Activated CD4-positive, alpha-beta memory T cell treated with anti-CD3 and anti-CD28 coated beads, Interleukin-2, amount 10 ng/mL, durations not matched to agents 7 days and 5 days (primary cell): ENCODE measurements around the gene KLHL28. TPM values are rescaled to one million over a fixed set of nuclear protein-coding genes. Genes with fewer than 3 reads are reported as not detected.
"Not testable (repeated sequence)": the region's sequence is repeated elsewhere in the genome, so short reads cannot be mapped to it uniquely, and the experiment has no call there.

Experiments used
- CTCF ChIA-PET: fragments of 350-600 bp; sonication (Branson Sonifier 250); formaldehyde crosslinking; loops from one replicate; lab custom pipeline; 2021; ENCODE audit warnings: antibody characterized with exemption, inconsistent platforms; lab: Charles Lee
- POLR2A ChIA-PET: fragments of 350-600 bp; sonication (Branson Sonifier 250); formaldehyde crosslinking; loops from one replicate; lab custom pipeline; 2021; ENCODE audit warnings: antibody characterized with exemption; lab: Charles Lee
- DNase-seq: peaks from one replicate; pipeline ENCODE4 v3.0.0-alpha.2; 2020
- H3K27ac Mint-ChIP-seq: one replicate; pipeline ENCODE4 v1.8.0; 2021; ENCODE audit warnings: mild to moderate bottlenecking, mixed read lengths
- H3K27me3 Mint-ChIP-seq: one replicate; pipeline ENCODE4 v1.8.0; 2021; ENCODE audit warnings: mixed read lengths
- H3K36me3 Mint-ChIP-seq: one replicate; pipeline ENCODE4 v1.8.0; 2021; ENCODE audit warnings: low read depth, mixed read lengths
- H3K4me1 Mint-ChIP-seq: one replicate; pipeline ENCODE4 v1.8.0; 2021; ENCODE audit warnings: mixed read lengths
- H3K4me3 Mint-ChIP-seq: one replicate; pipeline ENCODE4 v1.8.0; 2021; ENCODE audit warnings: mild to moderate bottlenecking, mixed read lengths
- H3K9me3 Mint-ChIP-seq: one replicate; pipeline ENCODE4 v1.8.0; 2021; ENCODE audit warnings: mixed read lengths
- total RNA-seq, 2 experiments: library from RNA; stranded (reverse); gene quantifications; one replicate each; pipeline ENCODE4 v1.2.3, GENCODE V29; 2021

Gene KLHL28
- total RNA-seq, 2 experiments from 2014 or later: 19.1 to 19.8 TPM

DNA sequence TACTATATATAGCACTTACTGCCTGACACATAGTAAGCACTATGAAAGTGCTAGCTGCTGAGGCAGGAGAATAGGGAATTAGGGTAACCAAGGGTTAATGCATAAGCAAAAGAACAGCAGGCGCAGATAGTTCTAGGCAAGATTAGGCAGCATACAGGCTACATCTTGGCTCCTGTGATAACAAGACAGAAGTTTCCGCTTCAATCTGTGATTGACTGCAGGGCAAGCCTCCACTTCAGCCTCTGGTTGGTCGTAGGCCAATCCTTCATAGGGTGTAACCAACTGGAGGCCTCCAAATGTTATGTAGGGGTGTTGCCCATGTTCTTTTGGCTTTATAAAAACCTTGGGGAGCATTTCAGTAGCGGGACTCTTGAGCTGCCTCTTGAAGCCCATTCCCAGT lies 46.9 kb downstream of the KLHL28 start:
- Mint-ChIP-seq H3K27me3 (peaks cover 22% of the 10 kb centered on the region), H3K9me3 (peaks cover 5% of the 10 kb centered on the region), H3K27ac (no peak overlapping the region), H3K36me3 (peaks cover 3% of the 10 kb centered on the region), H3K4me3 (no peak overlapping the region), H3K4me1 (peaks cover 2% of the 10 kb centered on the region)
- POLR2A ChIA-PET: interaction anchor here (0.8 kb wide), 1 partner anchor 191 kb away, joined by 3 read pairs; no protein-coding TSS in a partner anchor
- DNase-seq: no peak
- CTCF ChIA-PET: interaction anchor here (1.2 kb wide), 1 partner anchor 214 kb away, joined by 3 read pairs; no protein-coding TSS in a partner anchor

- H3K27ac Mint-ChIP-seq: no peak overlapping the region
- peaks cover 24% of the 10 kb centered on the region for H3K27me3 Mint-ChIP-seq
- no peak for DNase-seq
- no peak overlapping the region for H3K4me3 Mint-ChIP-seq
- H3K9me3 Mint-ChIP-seq: peaks cover 5% of the 10 kb centered on the region
- CTCF ChIA-PET: no interaction called here
- H3K36me3 Mint-ChIP-seq: peaks cover 3% of the 10 kb centered on the region
- POLR2A ChIA-PET: interaction anchor here (0.9 to 1.8 kb wide), 3 partner anchors 49 to 223 kb away, joined by 3 to 8 read pairs (median 3); partner anchors contain the start of gene KLHL28
- peaks cover 2% of the 10 kb centered on the region for H3K4me1 Mint-ChIP-seq
Observed at GRCh38 chr14:44912041-44912869, 49.5 kb downstream of the KLHL28 start.

- H3K27ac Mint-ChIP-seq: no peak overlapping the region
- no peak overlapping the region for H3K4me3 Mint-ChIP-seq
- DNase-seq: no peak
- peaks cover 2% of the 10 kb centered on the region for H3K4me1 Mint-ChIP-seq
- H3K36me3 Mint-ChIP-seq: peaks cover 3% of the 10 kb centered on the region
- peaks cover 24% of the 10 kb centered on the region for H3K27me3 Mint-ChIP-seq
- ChIA-PET POLR2A (no interaction called here), CTCF (no interaction called here)
- peaks cover 5% of the 10 kb centered on the region for H3K9me3 Mint-ChIP-seq
Observed at GRCh38 chr14:44910821-44911220, 50.9 kb downstream of the KLHL28 start.

- H3K4me1 Mint-ChIP-seq: peaks cover 15% of the 10 kb centered on the region
- no peaks in the 10 kb centered on the region for H3K9me3 Mint-ChIP-seq
- no peak overlapping the region for H3K4me3 Mint-ChIP-seq
- ChIA-PET CTCF (no interaction called here), POLR2A (interaction anchor here (0.6 kb wide), 1 partner anchor 367 kb away, joined by 3 read pairs; no protein-coding TSS in a partner anchor)
- H3K36me3 Mint-ChIP-seq: no peaks in the 10 kb centered on the region
- no peaks in the 10 kb centered on the region for H3K27me3 Mint-ChIP-seq
- no peak for DNase-seq
- no peak overlapping the region for H3K27ac Mint-ChIP-seq
Observed at GRCh38 chr14:44901696-44902095, 60.1 kb downstream of the KLHL28 start.

DNA sequence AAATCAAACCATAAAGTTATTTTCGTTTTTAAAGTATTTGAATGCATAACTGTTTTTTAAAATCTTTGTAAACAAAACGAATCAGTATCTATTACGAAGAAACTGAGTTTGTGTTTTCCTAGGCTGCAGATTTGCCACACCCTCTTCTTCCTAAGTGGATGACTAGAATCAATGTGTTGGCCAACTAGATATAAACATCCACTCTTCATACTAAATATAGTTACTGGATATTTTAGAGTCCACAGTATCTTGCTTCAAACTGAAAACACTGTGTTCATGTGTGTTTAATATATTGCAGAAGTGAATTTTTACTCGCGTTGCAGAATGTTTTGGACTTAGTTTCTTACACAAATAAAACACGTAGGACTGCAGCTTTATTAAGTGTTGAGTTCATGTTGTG lies 63.2 kb downstream of the KLHL28 start:
- Mint-ChIP-seq H3K27ac (no peak overlapping the region), H3K4me3 (peak overlapping the region; percentile 70), H3K36me3 (peaks cover 6% of the 10 kb centered on the region), H3K27me3 (no peaks in the 10 kb centered on the region), H3K9me3 (peaks cover 4% of the 10 kb centered on the region), H3K4me1 (peaks cover 20% of the 10 kb centered on the region)
- ChIA-PET POLR2A (interaction anchor here (2.8 kb wide), 2 partner anchors 63 to 236 kb away, joined by 15 to 38 read pairs; partner anchors contain the start of genes FANCM, FKBP3, KLHL28 and TOGARAM1), CTCF (no interaction called here)
- no peak for DNase-seq

DNA sequence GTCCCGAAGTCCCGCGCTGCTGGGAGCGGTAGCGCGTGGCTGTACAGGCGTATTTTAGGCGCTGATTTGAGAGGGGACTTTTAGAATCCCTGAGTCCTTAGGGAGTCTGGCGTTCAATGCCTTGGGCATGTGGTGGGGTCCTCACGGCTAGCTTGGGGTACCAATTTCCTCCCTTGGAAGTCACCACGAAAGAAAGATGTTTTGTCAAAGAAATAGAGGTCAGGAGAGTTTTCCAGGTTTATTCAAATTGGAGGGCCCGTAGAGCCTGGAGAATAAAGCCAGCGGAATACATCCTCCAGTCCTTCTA lies 63.9 kb downstream of the KLHL28 start:
- ChIA-PET CTCF (no interaction called here), POLR2A (interaction anchor here (1.2 to 2.8 kb wide), 3 partner anchors 64 to 356 kb away, joined by 5 to 38 read pairs (median 15); partner anchors contain the start of genes FANCM, FKBP3, KLHL28 and MIS18BP1)
- Mint-ChIP-seq H3K4me1 (peaks cover 20% of the 10 kb centered on the region), H3K4me3 (peak overlapping the region; percentile 70), H3K36me3 (peaks cover 6% of the 10 kb centered on the region), H3K27ac (no peak overlapping the region), H3K27me3 (no peaks in the 10 kb centered on the region), H3K9me3 (peaks cover 6% of the 10 kb centered on the region)
- no peak for DNase-seq

DNA sequence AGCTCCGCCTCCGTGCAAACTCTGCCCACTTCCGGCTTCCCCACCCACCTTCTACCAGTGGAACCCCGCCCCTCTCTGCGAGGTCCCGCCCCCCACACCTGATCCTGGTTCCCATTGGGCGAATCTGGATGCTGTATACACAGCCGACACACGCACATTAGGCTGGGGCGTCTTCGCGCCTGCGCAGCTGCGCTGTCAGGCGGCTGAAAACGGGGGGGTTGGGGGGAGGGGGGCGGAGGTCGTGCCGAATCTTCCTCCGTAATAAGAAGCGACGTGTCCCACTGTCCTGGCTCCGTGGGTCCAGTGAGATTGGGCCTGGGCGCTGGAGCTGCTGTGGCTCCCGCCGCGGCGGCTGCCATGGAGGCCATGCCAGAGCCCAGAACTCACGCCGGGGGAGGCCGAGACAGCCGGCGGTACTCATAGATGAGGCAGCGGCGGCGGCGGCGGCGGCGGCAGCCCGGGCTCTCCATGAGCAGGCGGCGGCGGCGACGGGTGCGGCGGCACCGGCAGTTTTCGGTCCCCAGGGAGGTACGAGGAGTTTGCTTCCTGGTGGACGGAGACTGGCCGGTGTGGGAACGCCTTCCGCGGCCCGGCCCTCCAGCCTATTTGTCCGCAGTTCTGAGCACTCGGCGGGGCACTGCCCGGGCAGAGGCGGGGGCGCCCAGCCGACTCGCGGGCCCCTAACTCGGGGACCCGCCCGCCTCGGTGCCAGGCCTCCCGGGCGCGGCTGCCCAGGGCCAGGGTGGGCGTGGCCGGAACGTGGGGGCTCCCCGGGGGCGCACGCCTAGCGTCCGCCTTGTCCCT lies 64.5 kb downstream of the KLHL28 start:
- DNase-seq: peak; percentile 98
- Mint-ChIP-seq H3K27me3 (no peaks in the 10 kb centered on the region), H3K4me3 (peak overlapping the region; percentile 89), H3K9me3 (peaks cover 10% of the 10 kb centered on the region), H3K4me1 (peaks cover 20% of the 10 kb centered on the region), H3K36me3 (peaks cover 6% of the 10 kb centered on the region), H3K27ac (peak overlapping the region; percentile 85)
- CTCF ChIA-PET: interaction anchor here (0.9 kb wide), 1 partner anchor 371 kb away, joined by 5 read pairs; no protein-coding TSS in a partner anchor
- POLR2A ChIA-PET: interaction anchor here (1.2 to 2.8 kb wide), 5 partner anchors 64 to 356 kb away, joined by 4 to 38 read pairs (median 6); partner anchors contain the start of genes FANCM, FKBP3, KLHL28 and MIS18BP1

DNA sequence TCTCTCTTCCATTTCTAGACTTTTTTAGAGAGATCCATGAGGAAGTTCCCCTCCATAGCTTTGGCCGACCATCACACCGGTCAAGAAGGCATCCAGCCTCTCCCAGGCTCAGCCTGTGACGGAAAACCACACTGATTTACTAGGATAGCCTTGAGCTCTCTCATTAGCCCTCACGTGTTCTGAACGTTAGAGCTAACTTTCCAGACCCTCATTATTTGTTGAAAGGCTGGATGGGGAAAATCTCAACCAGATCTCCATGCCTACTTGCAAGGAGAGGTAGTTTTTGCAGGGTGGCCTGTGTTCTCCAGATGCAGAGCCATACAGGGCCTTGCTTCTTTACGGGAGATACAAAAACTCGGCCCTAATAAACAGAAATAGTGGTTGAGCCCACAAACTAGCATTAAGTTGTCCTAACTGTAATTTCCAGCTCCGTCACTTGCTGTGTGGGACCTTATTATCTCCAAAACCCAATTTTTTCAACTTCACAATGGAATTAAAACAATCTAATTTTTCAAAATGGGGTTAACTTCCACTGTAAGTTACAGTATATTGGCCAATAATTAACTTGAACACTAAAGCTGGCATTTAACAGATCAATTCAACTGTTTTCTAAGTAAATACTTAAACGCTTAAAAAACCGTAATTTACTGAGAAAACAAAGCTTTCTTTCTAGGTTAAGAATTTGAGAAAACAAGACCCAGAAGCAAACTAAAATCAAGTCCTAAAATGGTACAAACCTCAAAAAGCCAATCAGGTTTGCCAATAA lies 65.3 kb downstream of the KLHL28 start:
- Mint-ChIP-seq H3K27ac (peak overlapping the region; percentile 85), H3K36me3 (peaks cover 12% of the 10 kb centered on the region), H3K4me3 (peak overlapping the region; percentile 89), H3K27me3 (no peaks in the 10 kb centered on the region), H3K9me3 (peaks cover 16% of the 10 kb centered on the region), H3K4me1 (peaks cover 26% of the 10 kb centered on the region)
- ChIA-PET POLR2A (interaction anchor here (1.2 to 2.8 kb wide), 5 partner anchors 65 to 357 kb away, joined by 4 to 38 read pairs (median 6); partner anchors contain the start of genes FANCM, FKBP3, KLHL28 and MIS18BP1), CTCF (interaction anchor here (0.6 to 0.9 kb wide), 2 partner anchors 297 to 372 kb away, joined by 3 to 5 read pairs; no protein-coding TSS in a partner anchor)
- DNase-seq: no peak

DNA sequence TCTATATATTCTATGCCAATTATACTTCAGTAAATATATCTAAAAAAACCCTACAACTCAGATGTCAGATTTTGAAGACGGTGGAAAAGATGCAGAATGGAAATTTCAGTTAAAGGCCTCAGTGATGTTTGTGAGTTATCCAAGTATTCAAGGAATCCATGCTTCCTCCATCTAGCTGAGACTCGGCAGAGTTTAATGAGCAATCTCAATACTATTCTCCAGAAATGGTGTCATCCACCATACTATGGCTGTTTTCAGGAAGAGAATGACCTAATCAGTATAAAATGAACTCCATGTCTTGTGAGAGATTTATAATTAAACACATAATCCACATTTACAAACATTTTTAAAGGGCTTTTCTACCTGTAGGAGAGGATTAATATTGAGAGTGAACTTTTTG lies 66.0 kb downstream of the KLHL28 start:
- Mint-ChIP-seq H3K36me3 (peaks cover 12% of the 10 kb centered on the region), H3K27me3 (no peaks in the 10 kb centered on the region), H3K27ac (no peak overlapping the region), H3K4me1 (peaks cover 26% of the 10 kb centered on the region), H3K9me3 (peaks cover 17% of the 10 kb centered on the region), H3K4me3 (no peak overlapping the region)
- no peak for DNase-seq
- CTCF ChIA-PET: interaction anchor here (0.6 kb wide), 1 partner anchor 298 kb away, joined by 3 read pairs; no protein-coding TSS in a partner anchor
- POLR2A ChIA-PET: interaction anchor here (1.8 to 2.8 kb wide), 4 partner anchors 66 to 356 kb away, joined by 4 to 38 read pairs (median 10); partner anchors contain the start of genes FANCM, FKBP3, KLHL28 and PRPF39

DNA sequence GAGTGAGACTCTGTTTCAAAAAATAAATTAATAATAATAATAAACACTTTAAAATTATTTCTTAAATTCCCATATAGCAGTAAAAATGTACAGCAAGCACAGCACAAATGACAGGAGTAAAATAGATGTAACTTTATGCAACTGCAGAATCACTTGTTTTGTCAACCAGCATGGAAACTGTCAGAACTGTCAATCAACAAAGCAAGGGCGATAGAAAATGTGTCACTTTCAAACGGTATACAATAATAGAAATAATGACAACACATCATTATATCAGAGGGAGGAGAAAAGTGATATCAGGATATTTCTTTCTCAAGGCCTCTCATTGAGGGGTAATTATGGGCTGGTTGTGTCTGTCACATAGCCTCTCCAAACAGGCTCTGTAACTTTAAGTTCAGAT lies 68.2 kb downstream of the KLHL28 start:
- ChIA-PET CTCF (no interaction called here), POLR2A (no interaction called here)
- Mint-ChIP-seq H3K9me3 (peaks cover 23% of the 10 kb centered on the region), H3K27ac (no peak overlapping the region), H3K36me3 (peaks cover 12% of the 10 kb centered on the region), H3K4me3 (no peak overlapping the region), H3K4me1 (peaks cover 23% of the 10 kb centered on the region), H3K27me3 (no peaks in the 10 kb centered on the region)
- no peak for DNase-seq

GRCh38 chr14:44891726-44892372 lies 69.9 kb downstream of the KLHL28 start:
- peaks cover 30% of the 10 kb centered on the region for H3K9me3 Mint-ChIP-seq
- H3K4me3 Mint-ChIP-seq, H3K27ac Mint-ChIP-seq, POLR2A ChIA-PET, DNase-seq, H3K27me3 Mint-ChIP-seq: not testable (repeated sequence)
- H3K36me3 Mint-ChIP-seq: peaks cover 12% of the 10 kb centered on the region
- peaks cover 13% of the 10 kb centered on the region for H3K4me1 Mint-ChIP-seq
- CTCF ChIA-PET: interaction anchor here (1.2 kb wide), 1 partner anchor 45 kb away, joined by 3 read pairs; no protein-coding TSS in a partner anchor
